IgD-negative memory B cell (primary cell): Measurements from ENCODE around the gene KIRREL3. TPM values are rescaled to one million over a fixed set of nuclear protein-coding genes. Genes with fewer than 3 reads are reported as not detected.

ENCODE experiments used
- H3K27ac Mint-ChIP-seq, 3 donors: one replicate each; pipeline ENCODE4 v1.8.0; 2020 to 2022; ENCODE audit warnings: mild to moderate bottlenecking in 3 of 3, mixed read lengths in 3 of 3, moderate library complexity in 1 of 3
- H3K27me3 Mint-ChIP-seq: one replicate; pipeline ENCODE4 v1.8.0; 2021; ENCODE audit warnings: mixed read lengths
- H3K36me3 Mint-ChIP-seq: one replicate; pipeline ENCODE4 v1.8.0; 2020; ENCODE audit warnings: mild to moderate bottlenecking, mixed read lengths
- H3K4me1 Mint-ChIP-seq, 3 donors: one replicate each; pipeline ENCODE4 v1.8.0; 2020 to 2022; ENCODE audit warnings: mixed read lengths in 3 of 3, mild to moderate bottlenecking in 1 of 3
- H3K4me3 Mint-ChIP-seq, 4 donors: one replicate each; pipeline ENCODE4 v1.8.0; 2020 to 2022; ENCODE audit warnings: mild to moderate bottlenecking in 4 of 4, mixed read lengths in 4 of 4, moderate library complexity in 3 of 4
- H3K9me3 Mint-ChIP-seq, 3 donors: one replicate each; pipeline ENCODE4 v1.8.0; 2020 to 2021; ENCODE audit warnings: mixed read lengths in 3 of 3, mild to moderate bottlenecking in 1 of 3
- polyA plus RNA-seq: library from polyadenylated mRNA; unstranded; fragments of 300-500 nt; fragmentation: Illumina TruSeq; gene quantifications from one replicate; pipeline ENCODE4 v1.2.3, GENCODE V29; 2021

Gene KIRREL3
- polyA plus RNA-seq, 1 donor from 2014 or later, result not detected

GRCh38 chr11:126482586-126483108, 517.9 kb downstream of the KIRREL3 start:
- Mint-ChIP-seq H3K36me3 (no peaks in the 10 kb centered on the region), H3K27ac (no peak overlapping the region), H3K4me1 (peaks cover 8 to 17% (median 11%) of the 10 kb centered on the region in 3 donors), H3K9me3 (no peaks in the 10 kb centered on the region), H3K4me3 (no peak overlapping the region), H3K27me3 (peaks cover 1% of the 10 kb centered on the region)

DNA sequence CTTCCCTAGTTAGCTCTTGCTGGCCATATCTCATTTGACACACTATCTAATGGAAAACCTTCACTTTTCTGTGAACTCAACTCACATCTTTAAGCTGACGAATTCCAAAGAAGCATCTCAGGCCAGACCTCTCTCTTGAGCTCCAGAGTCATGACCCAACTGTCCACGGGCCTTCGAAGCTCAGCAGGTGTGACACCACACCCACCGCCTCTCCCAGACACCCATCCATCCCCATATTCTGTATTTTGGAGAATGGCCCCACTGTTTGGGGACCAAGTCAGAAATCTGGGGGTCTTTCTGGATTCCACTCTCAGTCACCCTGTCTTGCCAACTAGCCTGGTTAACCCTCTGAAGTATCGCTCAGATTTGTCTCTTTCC, 519.3 kb downstream of the KIRREL3 start:
- no peaks in the 10 kb centered on the region for H3K36me3 Mint-ChIP-seq
- H3K9me3 Mint-ChIP-seq, result no peaks in the 10 kb centered on the region
- peaks cover 3% of the 10 kb centered on the region for H3K27me3 Mint-ChIP-seq
- H3K4me1 Mint-ChIP-seq, result peaks cover 7 to 17% (median 8%) of the 10 kb centered on the region in 3 donors
- H3K4me3 Mint-ChIP-seq, result no peak overlapping the region
- no peak overlapping the region for H3K27ac Mint-ChIP-seq

GRCh38 chr11:126480410-126481302, 519.9 kb downstream of the KIRREL3 start:
- Mint-ChIP-seq H3K27ac (peak overlapping the region in 1 of 3 donors; percentile 49), H3K36me3 (no peaks in the 10 kb centered on the region), H3K4me1 (peaks cover 7 to 17% (median 8%) of the 10 kb centered on the region in 3 donors), H3K9me3 (no peaks in the 10 kb centered on the region), H3K27me3 (peaks cover 3% of the 10 kb centered on the region), H3K4me3 (peak overlapping the region in 3 of 4 donors; percentile 65 to 88 (median 88))

GRCh38 chr11:126480015-126480409, 520.6 kb downstream of the KIRREL3 start:
- peaks cover 3% of the 10 kb centered on the region for H3K27me3 Mint-ChIP-seq
- H3K27ac Mint-ChIP-seq, result no peak overlapping the region
- H3K9me3 Mint-ChIP-seq, result no peaks in the 10 kb centered on the region
- H3K4me3 Mint-ChIP-seq, result peak overlapping the region in 1 of 4 donors; percentile 55
- H3K36me3 Mint-ChIP-seq, result no peaks in the 10 kb centered on the region
- H3K4me1 Mint-ChIP-seq, result peaks cover 1 to 11% (median 7%) of the 10 kb centered on the region in 3 donors

- peaks cover 3% of the 10 kb centered on the region for H3K27me3 Mint-ChIP-seq
- H3K27ac Mint-ChIP-seq, result no peak overlapping the region
- no peaks in the 10 kb centered on the region for H3K36me3 Mint-ChIP-seq
- H3K4me1 Mint-ChIP-seq, result peaks cover 0 to 10% (median 6%) of the 10 kb centered on the region in 3 donors
- no peaks in the 10 kb centered on the region for H3K9me3 Mint-ChIP-seq
- no peak overlapping the region for H3K4me3 Mint-ChIP-seq
Measured at GRCh38 chr11:126479178-126479930, 521.2 kb downstream of the KIRREL3 start.

- no peaks in the 10 kb centered on the region for H3K36me3 Mint-ChIP-seq
- no peak overlapping the region for H3K4me3 Mint-ChIP-seq
- peaks cover 3% of the 10 kb centered on the region for H3K27me3 Mint-ChIP-seq
- peaks cover 0 to 10% (median 6%) of the 10 kb centered on the region in 3 donors for H3K4me1 Mint-ChIP-seq
- no peaks in the 10 kb centered on the region for H3K9me3 Mint-ChIP-seq
- H3K27ac Mint-ChIP-seq, result peak overlapping the region in 1 of 3 donors; percentile 16
Measured at GRCh38 chr11:126478466-126478865, 522.1 kb downstream of the KIRREL3 start.

DNA sequence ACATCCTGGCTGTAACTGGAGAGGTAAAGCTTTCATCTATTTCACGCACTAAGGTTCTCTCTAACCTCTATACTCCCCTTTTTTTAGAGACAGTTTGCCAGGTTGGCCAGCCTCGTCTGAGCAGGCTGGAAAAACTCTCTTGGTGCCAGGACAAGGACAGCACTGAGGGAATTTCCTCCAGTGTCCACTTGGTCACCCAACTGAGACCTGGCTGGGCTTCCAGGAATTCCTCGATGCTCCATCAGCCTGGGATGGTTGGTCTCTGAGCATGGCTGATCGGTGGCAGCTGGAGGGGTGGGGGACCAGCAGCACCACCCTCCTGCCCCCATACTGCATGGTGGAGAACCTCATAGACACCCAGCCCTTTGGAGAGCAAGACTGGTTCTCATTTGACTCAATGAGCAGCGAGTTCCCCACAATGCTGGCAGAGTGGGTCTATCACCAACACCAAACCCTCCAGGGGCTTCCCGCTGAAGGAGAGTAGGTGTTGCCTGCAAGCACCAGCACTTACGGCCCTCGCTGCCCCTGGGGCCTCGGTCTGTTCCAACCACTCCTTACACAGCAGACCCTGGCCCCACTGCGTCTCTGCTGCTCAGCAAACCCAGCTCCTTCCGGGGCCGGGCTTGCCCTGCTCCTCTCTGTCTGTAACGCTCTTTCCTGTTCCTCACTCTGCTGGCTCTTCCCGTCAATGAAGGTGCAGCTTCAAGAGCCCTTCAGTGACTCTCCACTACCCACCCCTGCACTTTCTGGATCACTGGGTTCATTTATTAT, 522.9 kb downstream of the KIRREL3 start:
- H3K27ac Mint-ChIP-seq, result peak overlapping the region in 1 of 3 donors; percentile 16

GRCh38 chr11:126476977-126477376, 523.6 kb downstream of the KIRREL3 start:
- H3K36me3 Mint-ChIP-seq, result no peaks in the 10 kb centered on the region
- peaks cover 0 to 10% (median 6%) of the 10 kb centered on the region in 3 donors for H3K4me1 Mint-ChIP-seq
- no peaks in the 10 kb centered on the region for H3K9me3 Mint-ChIP-seq
- no peak overlapping the region for H3K27ac Mint-ChIP-seq
- H3K27me3 Mint-ChIP-seq, result peaks cover 3% of the 10 kb centered on the region
- H3K4me3 Mint-ChIP-seq, result no peak overlapping the region

More for the DNA sequence above, 522.9 kb downstream of the KIRREL3 start:
- Mint-ChIP-seq H3K4me1 (peaks cover 0 to 10% (median 6%) of the 10 kb centered on the region in 3 donors), H3K9me3 (no peaks in the 10 kb centered on the region), H3K27me3 (peaks cover 3% of the 10 kb centered on the region), H3K4me3 (no peak overlapping the region), H3K36me3 (no peaks in the 10 kb centered on the region)

DNA sequence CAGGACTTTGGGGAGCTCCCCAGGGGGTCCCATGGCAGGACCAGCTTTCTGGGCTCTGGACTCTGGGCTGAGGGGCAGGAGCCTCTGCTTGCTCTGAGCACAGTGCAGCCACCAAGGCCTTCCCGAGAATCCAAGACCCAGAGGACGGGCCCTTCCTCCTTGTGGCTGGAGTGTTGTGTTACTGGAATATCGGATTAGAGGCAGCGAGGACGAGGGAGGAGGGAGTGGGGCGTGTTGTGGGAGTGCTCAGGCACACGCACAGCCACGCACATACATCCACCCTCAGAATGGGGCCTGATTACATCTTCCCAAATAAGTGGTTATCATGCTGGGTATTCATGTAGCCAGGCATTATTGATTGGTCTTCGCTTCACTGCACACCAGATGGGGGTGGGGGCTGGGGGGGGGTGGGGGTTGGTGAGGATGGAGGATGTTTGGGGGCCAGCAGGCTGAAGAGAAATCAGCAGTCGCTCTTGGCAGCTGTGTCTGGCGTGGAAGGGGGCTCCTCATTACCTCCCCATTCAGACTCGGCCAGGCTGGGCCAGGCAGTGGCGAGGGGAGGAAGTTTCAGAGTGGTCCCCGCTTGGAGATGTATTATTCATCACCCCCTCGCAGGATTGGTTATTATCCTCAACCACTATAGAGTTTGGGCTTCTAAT, 524.2 kb downstream of the KIRREL3 start:
- Mint-ChIP-seq H3K4me1 (peaks cover 0 to 10% (median 6%) of the 10 kb centered on the region in 3 donors), H3K4me3 (no peak overlapping the region), H3K9me3 (no peaks in the 10 kb centered on the region), H3K27ac (no peak overlapping the region), H3K27me3 (peaks cover 3% of the 10 kb centered on the region), H3K36me3 (no peaks in the 10 kb centered on the region)

DNA sequence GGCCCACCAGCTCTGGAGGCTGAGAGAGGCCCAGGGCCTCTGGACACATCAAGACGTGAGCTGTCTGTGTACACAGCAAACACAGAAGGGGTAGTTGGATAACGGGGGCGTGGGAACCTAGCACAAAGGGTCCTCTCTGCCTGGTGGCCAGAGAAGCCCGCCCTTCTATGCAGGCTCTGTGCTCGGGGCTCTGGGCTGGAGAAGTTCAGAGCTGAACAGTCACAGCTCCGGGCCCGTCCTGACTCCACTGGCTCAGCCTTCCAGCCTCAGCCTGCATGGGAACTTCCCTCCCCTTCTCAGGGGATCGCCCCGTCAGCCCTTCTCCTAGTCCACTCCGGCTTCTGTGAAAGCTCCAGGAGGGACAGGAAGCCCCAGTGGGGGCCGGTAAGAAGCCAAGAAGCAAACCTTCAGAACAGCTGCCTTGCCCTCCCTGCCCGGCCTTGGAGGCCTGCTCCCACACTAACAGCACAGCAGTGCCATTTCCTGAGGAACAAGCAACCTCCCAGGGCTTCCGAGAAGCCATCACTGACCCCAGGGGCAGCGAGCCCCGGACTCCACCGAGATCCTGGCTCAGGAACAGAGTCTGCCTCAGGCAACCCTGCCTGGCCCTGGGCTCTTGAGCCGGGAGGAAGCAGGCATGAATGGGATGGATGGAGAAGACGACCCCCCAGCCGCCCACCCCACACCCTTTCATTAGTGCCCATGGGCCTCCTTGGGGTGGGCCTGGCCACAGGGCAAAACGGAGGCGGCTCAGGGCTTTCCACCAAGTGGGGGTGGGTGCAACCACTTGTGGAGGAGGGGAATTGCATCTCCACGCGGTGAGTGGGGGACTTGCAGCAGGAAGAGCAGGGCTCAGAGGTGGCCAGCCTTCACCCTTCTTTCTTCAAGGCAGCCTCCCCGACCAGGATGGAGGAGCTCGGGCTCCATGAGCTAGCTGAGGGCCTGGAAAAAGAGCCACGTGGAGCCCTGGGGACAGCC, 525.3 kb downstream of the KIRREL3 start:
- Mint-ChIP-seq H3K27ac (no peak overlapping the region), H3K36me3 (no peaks in the 10 kb centered on the region), H3K4me1 (peaks cover 0 to 4% (median 4%) of the 10 kb centered on the region in 3 donors), H3K9me3 (no peaks in the 10 kb centered on the region), H3K27me3 (peaks cover 3% of the 10 kb centered on the region), H3K4me3 (no peak overlapping the region)

GRCh38 chr11:126474220-126474619, 526.4 kb downstream of the KIRREL3 start:
- Mint-ChIP-seq H3K4me3 (no peak overlapping the region), H3K36me3 (no peaks in the 10 kb centered on the region), H3K4me1 (peaks cover 0 to 4% (median 3%) of the 10 kb centered on the region in 3 donors), H3K9me3 (no peaks in the 10 kb centered on the region), H3K27ac (no peak overlapping the region), H3K27me3 (peaks cover 1% of the 10 kb centered on the region)

DNA sequence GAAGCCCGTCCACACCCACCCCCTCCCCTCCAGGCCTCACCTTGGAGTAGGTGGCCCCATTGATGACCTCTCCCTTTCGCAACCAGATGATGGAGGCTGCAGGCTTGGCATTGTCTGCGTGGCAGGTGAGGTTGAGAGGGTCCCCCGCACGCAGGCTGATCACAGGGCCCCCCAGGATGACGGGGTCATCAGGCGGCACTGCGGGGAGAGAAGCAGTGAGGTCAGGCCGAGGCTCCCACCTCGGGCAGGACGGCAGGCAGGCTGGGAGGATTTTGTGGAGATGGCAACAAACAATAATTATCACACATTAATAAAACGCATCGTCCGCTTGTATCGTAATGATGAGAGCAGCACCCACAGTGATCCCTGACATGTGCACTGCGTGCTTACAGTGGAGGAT, 527.3 kb downstream of the KIRREL3 start:
- Mint-ChIP-seq H3K36me3 (no peaks in the 10 kb centered on the region), H3K4me3 (no peak overlapping the region), H3K27ac (no peak overlapping the region), H3K9me3 (no peaks in the 10 kb centered on the region), H3K4me1 (peaks cover 0 to 4% (median 3%) of the 10 kb centered on the region in 3 donors), H3K27me3 (peaks cover 1% of the 10 kb centered on the region)

DNA sequence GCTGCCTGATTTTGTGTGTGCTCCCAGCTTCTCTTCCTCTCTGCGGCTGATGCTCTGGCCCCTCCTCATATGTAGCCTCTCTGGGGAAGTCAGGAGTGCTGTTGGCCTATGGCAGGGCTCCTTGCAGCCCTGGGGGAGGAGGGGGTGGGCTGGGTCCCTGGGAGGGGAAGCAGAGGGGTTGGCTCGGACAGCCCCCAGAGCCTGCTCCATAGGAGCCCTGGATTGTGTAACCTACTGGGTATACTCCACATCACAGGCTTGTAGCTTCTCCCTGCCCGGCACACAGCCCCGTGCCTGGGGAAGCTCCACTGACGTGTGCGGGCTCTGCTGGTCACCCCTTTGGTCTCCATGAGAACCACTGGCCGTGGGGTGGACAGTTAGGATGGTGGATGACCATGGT, 531.3 kb downstream of the KIRREL3 start:
- H3K27ac Mint-ChIP-seq, result no peak overlapping the region
- peaks cover 21 to 25% (median 22%) of the 10 kb centered on the region in 3 donors for H3K4me1 Mint-ChIP-seq
- H3K9me3 Mint-ChIP-seq, result no peaks in the 10 kb centered on the region
- peaks cover 1% of the 10 kb centered on the region for H3K27me3 Mint-ChIP-seq
- no peaks in the 10 kb centered on the region for H3K36me3 Mint-ChIP-seq
- H3K4me3 Mint-ChIP-seq, result no peak overlapping the region
